ENCODE measurements around the gene DNAJC3.

The DNAJC3 gene

GRCh38 chr13:95629071-95629470 lies 47.9 kb upstream of the DNAJC3 start:
- H3K79me2 ChIP-seq (ENCODE audit: control insufficient read depth, low read length) = no peaks in the 10 kb centered on the region
- TF ChIP-seq EZH2phosphoT487 (IDR thresholded peaks at IDR 0.05; ENCODE audit: borderline replicate concordance, low read length) = no peak
- no peak for TF ChIP-seq CTCF (IDR thresholded peaks at IDR 0.05; ENCODE audit: low read depth, low read length, poor library complexity, severe bottlenecking)
- no peaks in the 10 kb centered on the region for H3F3A ChIP-seq (ENCODE audit: control insufficient read depth, insufficient read depth)
- H3K27ac ChIP-seq (ENCODE audit: low read depth, low read length) = no peak overlapping the region
- H3K9me2 ChIP-seq (replicated peaks; ENCODE audit: control insufficient read depth, low read length) = no peaks in the 10 kb centered on the region
- H3K36me3 ChIP-seq (ENCODE audit: control insufficient read depth, low read length) = no peaks in the 10 kb centered on the region
- no peak overlapping the region for H3K4me2 ChIP-seq (ENCODE audit: low read length)
- H3K4me1 ChIP-seq (ENCODE audit: control insufficient read depth, low read length) = no peaks in the 10 kb centered on the region
- no peaks in the 10 kb centered on the region for H4K20me1 ChIP-seq (ENCODE audit: control insufficient read depth, insufficient read depth, low read depth, low read length)
- peaks cover 4% of the 10 kb centered on the region for H3K27me3 ChIP-seq (ENCODE audit: control insufficient read depth, low read length)
- no peak overlapping the region for H3K4me3 ChIP-seq (ENCODE audit: low read length)
- H3K9me3 ChIP-seq (ENCODE audit: control insufficient read depth, insufficient read depth, low read length) = no peaks in the 10 kb centered on the region

- no peaks in the 10 kb centered on the region for H3K36me3 ChIP-seq (ENCODE audit: control insufficient read depth, low read length)
Measured at GRCh38 chr13:95630593-95630992, 46.3 kb upstream of the DNAJC3 start.

GRCh38 chr13:95636853-95637252 lies 40.1 kb upstream of the DNAJC3 start:
- Histone ChIP-seq H3K4me1 (ENCODE audit: control insufficient read depth, low read length) (no peaks in the 10 kb centered on the region), H3K4me3 (ENCODE audit: low read length) (no peak overlapping the region), H4K20me1 (ENCODE audit: control insufficient read depth, insufficient read depth, low read depth, low read length) (no peaks in the 10 kb centered on the region), H3K79me2 (ENCODE audit: control insufficient read depth, low read length) (no peaks in the 10 kb centered on the region), H3F3A (ENCODE audit: control insufficient read depth, insufficient read depth) (no peaks in the 10 kb centered on the region), H3K27ac (ENCODE audit: low read depth, low read length) (no peak overlapping the region), H3K36me3 (ENCODE audit: control insufficient read depth, low read length) (no peaks in the 10 kb centered on the region), H3K9me2 (replicated peaks; ENCODE audit: control insufficient read depth, low read length) (no peaks in the 10 kb centered on the region), H3K9me3 (ENCODE audit: control insufficient read depth, insufficient read depth, low read length) (no peaks in the 10 kb centered on the region), H3K27me3 (ENCODE audit: control insufficient read depth, low read length) (peaks cover 4% of the 10 kb centered on the region), H3K4me2 (ENCODE audit: low read length) (no peak overlapping the region)
- TF ChIP-seq EZH2phosphoT487 (IDR thresholded peaks at IDR 0.05; ENCODE audit: borderline replicate concordance, low read length) (no peak), CTCF (IDR thresholded peaks at IDR 0.05; ENCODE audit: low read depth, low read length, poor library complexity, severe bottlenecking) (no peak)

More at GRCh38 chr13:95630593-95630992, 46.3 kb upstream of the DNAJC3 start:
- no peak overlapping the region for H3K4me3 ChIP-seq (ENCODE audit: low read length)
- no peaks in the 10 kb centered on the region for H4K20me1 ChIP-seq (ENCODE audit: control insufficient read depth, insufficient read depth, low read depth, low read length)
- no peak overlapping the region for H3K27ac ChIP-seq (ENCODE audit: low read depth, low read length)
- H3K9me2 ChIP-seq (replicated peaks; ENCODE audit: control insufficient read depth, low read length) = no peaks in the 10 kb centered on the region
- no peak overlapping the region for H3K4me2 ChIP-seq (ENCODE audit: low read length)
- peaks cover 4% of the 10 kb centered on the region for H3K27me3 ChIP-seq (ENCODE audit: control insufficient read depth, low read length)
- TF ChIP-seq EZH2phosphoT487 (IDR thresholded peaks at IDR 0.05; ENCODE audit: borderline replicate concordance, low read length) = no peak
- TF ChIP-seq CTCF (IDR thresholded peaks at IDR 0.05; ENCODE audit: low read depth, low read length, poor library complexity, severe bottlenecking) = no peak
- H3K79me2 ChIP-seq (ENCODE audit: control insufficient read depth, low read length) = no peaks in the 10 kb centered on the region
- no peaks in the 10 kb centered on the region for H3K9me3 ChIP-seq (ENCODE audit: control insufficient read depth, insufficient read depth, low read length)
- no peaks in the 10 kb centered on the region for H3K4me1 ChIP-seq (ENCODE audit: control insufficient read depth, low read length)
- H3F3A ChIP-seq (ENCODE audit: control insufficient read depth, insufficient read depth) = no peaks in the 10 kb centered on the region

Data from DOHH2 (cell line).